B cell (primary cell): ENCODE results near the gene ROR2.

ENCODE experiments used
- EZH2 ChIP-seq: IDR thresholded peaks from 2 replicates; pipeline ENCODE4 v1.6.1; 2012; ENCODE audit warnings: borderline replicate concordance, low read depth, mild to moderate bottlenecking, moderate library complexity, low read length; ENCODE audit not compliant: insufficient read depth, poor library complexity, severe bottlenecking
- TF ChIP-seq, protein P1 (sequence below): fragments of 200-600 bp; IDR thresholded peaks from one replicate; pipeline ENCODE4 v1.8.0; 2022; ENCODE audit warnings: antibody characterized with exemption, mild to moderate bottlenecking

DNA sequence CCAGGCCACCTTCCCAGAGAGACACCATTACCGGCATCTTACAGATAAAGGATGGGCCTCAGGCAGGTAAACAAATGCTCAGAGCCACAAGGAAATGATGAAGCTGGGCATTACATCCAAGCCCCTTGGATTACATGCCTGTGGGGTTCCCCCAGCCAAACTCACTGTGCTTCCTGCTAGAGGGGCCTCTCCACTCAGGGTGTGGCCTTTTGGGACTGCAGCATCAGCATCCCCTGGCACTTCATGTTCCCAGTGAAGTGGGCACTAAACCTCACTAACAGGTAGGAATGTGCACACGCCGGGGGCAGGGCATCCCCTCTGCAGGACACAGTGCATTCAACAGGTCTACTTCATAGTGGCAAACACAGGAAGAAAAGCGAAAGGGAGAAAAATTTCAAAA lies 125.9 kb downstream of the ROR2 start:
- TF ChIP-seq, protein P1, sequence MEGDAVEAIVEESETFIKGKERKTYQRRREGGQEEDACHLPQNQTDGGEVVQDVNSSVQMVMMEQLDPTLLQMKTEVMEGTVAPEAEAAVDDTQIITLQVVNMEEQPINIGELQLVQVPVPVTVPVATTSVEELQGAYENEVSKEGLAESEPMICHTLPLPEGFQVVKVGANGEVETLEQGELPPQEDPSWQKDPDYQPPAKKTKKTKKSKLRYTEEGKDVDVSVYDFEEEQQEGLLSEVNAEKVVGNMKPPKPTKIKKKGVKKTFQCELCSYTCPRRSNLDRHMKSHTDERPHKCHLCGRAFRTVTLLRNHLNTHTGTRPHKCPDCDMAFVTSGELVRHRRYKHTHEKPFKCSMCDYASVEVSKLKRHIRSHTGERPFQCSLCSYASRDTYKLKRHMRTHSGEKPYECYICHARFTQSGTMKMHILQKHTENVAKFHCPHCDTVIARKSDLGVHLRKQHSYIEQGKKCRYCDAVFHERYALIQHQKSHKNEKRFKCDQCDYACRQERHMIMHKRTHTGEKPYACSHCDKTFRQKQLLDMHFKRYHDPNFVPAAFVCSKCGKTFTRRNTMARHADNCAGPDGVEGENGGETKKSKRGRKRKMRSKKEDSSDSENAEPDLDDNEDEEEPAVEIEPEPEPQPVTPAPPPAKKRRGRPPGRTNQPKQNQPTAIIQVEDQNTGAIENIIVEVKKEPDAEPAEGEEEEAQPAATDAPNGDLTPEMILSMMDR = no peak
- TF ChIP-seq EZH2 = no peak
